ENCODE results near the gene DCC. TPM values are rescaled to one million over a fixed set of nuclear protein-coding genes. Genes with fewer than 3 reads are reported as not detected.

The DCC gene
- total and polyA plus RNA-seq, 12 donors = under 0.01 to 0.89 (median 0.09) TPM; not detected in 8

- intact Hi-C loops (cut with DNase I) = loop anchor here in 1 of 10 donors (10.0 kb wide), 1 partner anchor 56 kb away; no protein-coding TSS in a partner anchor
These were observed 678.8 kb downstream of the DCC start for GRCh38 chr18:53018791-53019190.

GRCh38 chr18:53025247-53025646 is 685.2 kb downstream of the DCC start:
- no peaks in the 10 kb centered on the region for H3K36me3 ChIP-seq
- intact Hi-C loops (cut with DNase I) = no loop called here
- no peaks in the 10 kb centered on the region for H3K4me1 ChIP-seq
- no peak for DNase-seq
- no peaks in the 10 kb centered on the region for H3K9me3 ChIP-seq
- no peak overlapping the region for H3K4me3 ChIP-seq
- 81 to 82% methylated on average over 3 of the region's 3 CpGs for WGBS, 2 donors
- no peak overlapping the region for H3K27ac ChIP-seq
- H3K27me3 ChIP-seq = no peaks in the 10 kb centered on the region
- ATAC-seq = no peak
- TF ChIP-seq CTCF (IDR thresholded peaks at IDR 0.05) = no peak

More at GRCh38 chr18:53018791-53019190, 678.8 kb downstream of the DCC start:
- DNase-seq (no peak), ATAC-seq (no peak)
- WGBS, 2 donors = 48 to 56% methylated on average over 2 of the region's 2 CpGs
- no peak overlapping the region for H3K4me3 ChIP-seq
- no peaks in the 10 kb centered on the region for H3K9me3 ChIP-seq
- no peaks in the 10 kb centered on the region for H3K27me3 ChIP-seq
- H3K4me1 ChIP-seq = no peaks in the 10 kb centered on the region
- TF ChIP-seq CTCF (IDR thresholded peaks at IDR 0.05) = no peak
- no peak overlapping the region for H3K27ac ChIP-seq
- H3K36me3 ChIP-seq = no peaks in the 10 kb centered on the region

GRCh38 chr18:53028565-53028964 is 688.6 kb downstream of the DCC start:
- H3K27me3 ChIP-seq = no peaks in the 10 kb centered on the region
- ATAC-seq (no peak), DNase-seq (no peak)
- no peak for TF ChIP-seq CTCF (IDR thresholded peaks at IDR 0.05)
- no peak overlapping the region for H3K27ac ChIP-seq
- intact Hi-C loops (cut with DNase I) = no loop called here
- no peaks in the 10 kb centered on the region for H3K4me1 ChIP-seq
- no peaks in the 10 kb centered on the region for H3K36me3 ChIP-seq
- 59 to 61% methylated on average over 1 of the region's 1 CpG for WGBS, 2 donors
- H3K9me3 ChIP-seq = no peaks in the 10 kb centered on the region
- H3K4me3 ChIP-seq = no peak overlapping the region

GRCh38 chr18:53033128-53033527 is 693.1 kb downstream of the DCC start:
- intact Hi-C loops (cut with DNase I) = loop anchor here in 1 of 10 donors (10.0 kb wide), 1 partner anchor 612 kb away; no protein-coding TSS in a partner anchor
- no peak for DNase-seq
- WGBS, 2 donors = 76 to 85% methylated on average over 3 of the region's 3 CpGs
- no peak for TF ChIP-seq CTCF (IDR thresholded peaks at IDR 0.05)
- no peak for ATAC-seq
- no peaks in the 10 kb centered on the region for H3K27me3 ChIP-seq
- H3K36me3 ChIP-seq = no peaks in the 10 kb centered on the region
- no peaks in the 10 kb centered on the region for H3K4me1 ChIP-seq
- peaks cover 0 to 3% (median 0%) of the 10 kb centered on the region in 11 donors for H3K9me3 ChIP-seq
- H3K27ac ChIP-seq = no peak overlapping the region
- H3K4me3 ChIP-seq = no peak overlapping the region
